GM20431 (cell line): Measurements from ENCODE around the gene AMPD1.

Source experiments
- in situ Hi-C: fragments of 300-500 bp; cut with MseI, MboI; formaldehyde crosslinking; loops from one replicate; pipeline ENCODE4 v1.15.0; 2020; ENCODE audit warnings: low sequenced_read_pairs; ENCODE audit not compliant: unreplicated experiment

Gene AMPD1

DNA sequence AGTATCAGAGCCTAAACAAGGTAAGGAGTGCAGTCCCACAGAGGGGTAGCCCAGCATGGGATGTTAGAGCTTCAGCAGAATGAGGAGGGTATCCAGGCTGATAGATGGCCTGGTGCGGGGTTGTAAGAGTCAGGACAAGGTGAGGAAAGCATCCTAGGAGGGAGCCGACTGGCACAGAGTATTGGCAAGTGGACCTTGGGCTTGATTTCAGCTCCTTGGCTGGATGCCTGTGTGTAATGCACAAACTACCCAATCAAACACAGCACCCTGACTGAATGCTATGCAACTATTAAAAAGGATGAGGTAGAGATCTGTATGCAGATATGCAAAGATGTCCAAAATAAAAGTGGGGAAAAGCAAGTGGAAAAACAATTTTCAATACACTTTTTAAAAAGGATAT, 43.5 kb downstream of the AMPD1 start:
- in situ Hi-C loops: no loop called here

DNA sequence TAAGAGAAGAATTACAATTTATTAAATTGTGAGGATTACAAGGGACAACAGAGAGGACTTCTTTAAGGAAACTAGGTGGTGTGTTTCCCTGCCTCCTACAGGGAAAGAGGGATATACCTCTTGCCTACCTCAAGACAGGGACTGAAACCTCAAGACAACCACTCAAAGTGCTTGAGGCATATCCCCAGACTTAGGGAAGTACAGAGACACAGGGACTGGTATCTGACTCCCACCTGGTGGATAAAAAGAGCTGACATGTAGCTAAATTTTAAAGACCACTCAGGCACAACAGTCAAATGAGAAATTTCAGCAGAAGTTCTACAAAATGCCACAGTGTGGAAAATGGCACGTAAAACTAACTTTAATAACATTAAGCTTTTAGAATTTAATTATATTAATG, 46.8 kb downstream of the AMPD1 start:
- in situ Hi-C loops: no loop called here

DNA sequence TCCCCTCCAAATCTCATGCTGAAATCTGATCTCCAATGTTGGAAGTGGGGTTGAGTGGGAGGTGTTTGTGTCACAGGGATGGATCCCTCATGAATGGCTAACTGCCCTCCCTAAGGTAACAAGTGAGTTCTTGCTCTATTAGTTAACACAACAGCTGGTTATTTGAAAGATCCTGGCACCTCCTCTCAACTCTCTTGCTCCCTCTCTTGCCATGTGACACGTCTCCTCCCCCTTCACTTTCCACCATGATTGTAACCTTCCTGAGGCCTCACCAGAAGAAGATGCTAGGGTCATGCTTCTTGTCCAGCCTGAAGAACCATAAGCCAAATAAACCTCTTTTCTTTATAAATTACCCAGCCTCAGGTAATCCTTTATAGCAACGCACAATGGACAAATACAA, 54.0 kb downstream of the AMPD1 start:
- in situ Hi-C loops: no loop called here

DNA sequence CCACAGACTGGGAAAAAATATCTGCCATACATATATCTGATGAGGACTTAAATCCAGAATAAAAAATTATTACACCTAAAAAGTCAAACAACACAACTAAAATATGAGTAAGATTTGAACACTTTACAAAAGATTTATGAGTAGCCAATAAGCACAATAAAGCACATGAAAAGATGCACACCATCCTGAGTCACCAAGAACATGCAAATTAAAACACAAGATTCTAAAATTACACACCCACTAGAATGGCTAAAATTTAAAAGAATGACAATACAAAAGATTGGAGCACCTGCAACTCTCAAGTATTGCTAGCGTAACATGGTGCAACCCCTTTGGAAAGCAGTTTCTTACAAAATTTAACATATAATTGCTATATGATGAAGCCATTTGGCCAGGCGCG, 56.4 kb downstream of the AMPD1 start:
- in situ Hi-C loops: no loop called here

DNA sequence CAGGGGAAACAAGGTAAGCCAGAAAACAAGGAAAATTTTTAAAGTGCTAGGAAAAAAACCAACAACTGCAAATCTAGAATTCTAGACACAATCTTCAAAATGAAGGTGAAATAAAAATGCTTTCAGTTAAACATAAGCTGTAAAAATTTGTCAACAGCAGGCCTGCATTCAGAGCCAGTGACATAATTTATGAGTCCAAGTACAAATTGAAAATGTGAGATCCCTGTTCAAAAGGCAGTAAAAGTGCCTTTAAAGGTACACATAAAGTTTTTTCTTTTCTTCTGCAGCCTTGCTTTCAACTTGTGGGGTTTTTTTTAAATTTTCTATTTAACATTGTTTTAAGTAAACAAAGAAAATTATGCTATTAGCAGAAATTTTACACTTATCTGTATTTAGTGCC, 62.9 kb downstream of the AMPD1 start:
- in situ Hi-C loops: no loop called here

DNA sequence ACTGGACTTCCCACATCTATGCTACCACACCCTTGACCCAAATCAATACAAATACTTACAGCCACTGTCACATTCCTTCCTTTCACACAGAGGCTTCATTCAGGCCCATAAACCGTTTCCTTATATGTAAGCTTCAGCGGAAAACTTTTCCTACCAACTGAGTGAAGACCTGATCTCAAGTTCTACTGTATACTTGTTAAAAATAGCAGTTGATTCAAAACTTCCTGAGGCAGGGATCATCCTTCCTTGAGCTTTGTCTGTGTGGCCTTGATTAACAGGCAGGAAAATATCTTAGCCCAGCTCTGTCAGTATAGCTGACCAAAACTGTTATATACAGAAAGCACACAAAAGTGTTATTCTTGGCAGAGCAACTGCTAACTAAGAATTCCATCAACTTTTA, 68.2 kb downstream of the AMPD1 start:
- in situ Hi-C loops: no loop called here

DNA sequence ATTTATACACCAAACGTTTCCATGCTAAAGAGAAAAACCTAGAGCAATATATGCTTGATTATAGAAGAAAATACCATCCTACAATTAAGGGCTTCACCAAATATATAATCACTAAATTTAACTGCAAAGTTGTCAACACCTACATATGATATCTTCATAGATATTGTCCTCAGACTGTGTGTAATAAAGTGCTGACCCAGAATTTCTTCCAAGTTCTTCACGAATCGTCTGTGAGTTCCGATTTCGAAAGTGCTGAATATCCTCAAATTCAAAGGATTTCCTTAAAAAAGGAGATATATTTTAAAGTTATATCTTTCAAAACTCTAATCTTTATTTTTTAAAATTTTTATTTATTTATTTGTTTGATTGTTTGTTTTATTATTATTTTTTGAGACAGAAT, 72.0 kb downstream of the AMPD1 start:
- in situ Hi-C loops: no loop called here
